ENCODE data around the gene CNIH3. TPM values are rescaled to one million over a fixed set of nuclear protein-coding genes. Genes with fewer than 3 reads are reported as not detected.

CNIH3 gene
- total and polyA plus RNA-seq, 2 donors (not counting 1 experiment from before 2014, with no cell fraction given) = 0.72 to 1.8 TPM

DNA sequence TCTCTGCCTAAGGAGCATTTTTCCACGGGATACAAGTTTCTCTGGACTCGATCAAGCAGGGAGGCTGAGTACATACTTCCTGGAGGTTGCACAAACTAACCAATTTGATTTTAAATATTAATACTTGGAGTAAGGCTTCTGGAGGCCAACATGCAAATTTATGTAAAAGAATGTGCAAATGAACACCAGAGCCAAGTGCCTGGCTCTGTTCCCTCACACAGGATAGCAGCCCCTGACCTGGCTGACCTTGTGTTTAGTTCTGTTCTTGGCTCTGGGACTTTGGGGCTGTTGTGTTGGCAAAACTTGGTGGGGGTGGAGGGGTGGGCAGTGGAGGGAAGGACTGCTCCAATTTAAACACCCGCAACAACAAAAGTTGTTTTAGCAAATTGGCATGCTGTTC is 34.2 kb downstream of the CNIH3 start:
- no peak overlapping the region for H3K9ac ChIP-seq (ENCODE audit: low read length)
- H3K27me3 ChIP-seq (replicated peaks in 1 of 4; ENCODE audit: control extremely low read depth in 1 of 4, control insufficient read depth in 3 of 4, insufficient read depth in 4 of 4, low read length in 3 of 4) = no peaks in the 10 kb centered on the region
- POLR2A ChIA-PET = no interaction called here
- H3K36me3 ChIP-seq (replicated peaks in 1 of 2; ENCODE audit: control extremely low read depth in 1 of 2, control insufficient read depth in 1 of 2, extremely low read depth in 1 of 2, insufficient read depth in 2 of 2, low read length in 1 of 2) = no peaks in the 10 kb centered on the region
- no peaks in the 10 kb centered on the region for H3K79me2 ChIP-seq (ENCODE audit: control insufficient read depth, insufficient read depth, low read length)
- TF ChIP-seq CTCF (IDR thresholded peaks at IDR 0.05) = no peak
- TF ChIP-seq EZH2 (IDR thresholded peaks at IDR 0.05; ENCODE audit: borderline replicate concordance, insufficient read depth, low read depth, low read length, poor library complexity, severe bottlenecking) = no peak
- Mint-ChIP-seq H3K27ac (no peak overlapping the region), H3K9me3 (ENCODE audit: insufficient read depth) (no peaks in the 10 kb centered on the region), H3K4me1 (no peaks in the 10 kb centered on the region), H3K4me3 (no peak overlapping the region), H3K27me3 (peaks cover 15% of the 10 kb centered on the region)
- CTCF ChIA-PET = no interaction called here
- no peaks in the 10 kb centered on the region for H4K20me1 ChIP-seq (ENCODE audit: control insufficient read depth, insufficient read depth, low read length, poor library complexity, severe bottlenecking)
- no peak overlapping the region for H2AFZ ChIP-seq (ENCODE audit: insufficient read depth, low read depth, low read length, poor library complexity, severe bottlenecking)
- no peaks in the 10 kb centered on the region for H3K4me1 ChIP-seq (ENCODE audit: control insufficient read depth in 2 of 2, insufficient read depth in 2 of 2, low read length in 2 of 2)
- H3K9me3 ChIP-seq (ENCODE audit: control extremely low read depth in 1 of 3, control insufficient read depth in 2 of 3, insufficient read depth in 1 of 3, low read length in 2 of 3) = no peaks in the 10 kb centered on the region
- no CpG with 5 or more reads among the region's 3 CpGs for WGBS (ENCODE audit: insufficient coverage)
- no peak overlapping the region for H3K27ac ChIP-seq (ENCODE audit: low read length in 2 of 2)
- intact Hi-C loops (cut with micrococcal nuclease) = no loop called here
- no peak overlapping the region for H3K4me2 ChIP-seq (replicated peaks; ENCODE audit: low read depth, low read length, poor library complexity, severe bottlenecking)
- ATAC-seq (ENCODE audit: low read depth) (no peak), DNase-seq (no peak)
- no peak overlapping the region for H3K4me3 ChIP-seq (ENCODE audit: control extremely low read depth in 1 of 5, extremely low read depth in 1 of 5, insufficient read depth in 1 of 5, low read depth in 2 of 5, low read length in 4 of 5)

DNA sequence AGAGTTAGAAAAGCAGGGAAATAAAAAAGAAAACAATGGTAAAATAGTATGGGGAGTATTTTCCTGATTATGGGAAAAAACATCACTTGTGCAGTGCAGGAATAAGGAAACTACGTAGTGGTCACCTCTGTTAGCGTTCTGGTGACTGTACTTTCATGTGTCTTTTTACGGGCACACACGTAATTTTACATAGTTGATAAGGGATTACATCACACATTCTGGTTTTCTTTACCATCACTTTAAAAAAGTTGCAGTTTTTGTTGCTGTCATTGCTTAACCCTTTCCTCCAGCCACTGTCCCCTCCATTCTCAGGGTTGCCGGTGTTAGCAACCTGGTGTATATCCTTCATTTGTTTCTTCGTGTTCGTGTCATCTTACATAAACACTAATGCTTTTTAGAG is 35.1 kb downstream of the CNIH3 start:
- 95% methylated on average over 4 of the region's 7 CpGs for whole genome bisulfite sequencing (ENCODE audit: insufficient coverage)
- no peaks in the 10 kb centered on the region for H4K20me1 ChIP-seq (ENCODE audit: control insufficient read depth, insufficient read depth, low read length, poor library complexity, severe bottlenecking)
- no peaks in the 10 kb centered on the region for H3K4me1 Mint-ChIP-seq
- ChIA-PET CTCF (no interaction called here), POLR2A (no interaction called here)
- intact Hi-C loops (cut with micrococcal nuclease) = no loop called here
- no peaks in the 10 kb centered on the region for H3K36me3 ChIP-seq (replicated peaks in 1 of 2; ENCODE audit: control extremely low read depth in 1 of 2, control insufficient read depth in 1 of 2, extremely low read depth in 1 of 2, insufficient read depth in 2 of 2, low read length in 1 of 2)
- H3K9me3 Mint-ChIP-seq (ENCODE audit: insufficient read depth) = no peaks in the 10 kb centered on the region
- TF ChIP-seq EZH2 (IDR thresholded peaks at IDR 0.05; ENCODE audit: borderline replicate concordance, insufficient read depth, low read depth, low read length, poor library complexity, severe bottlenecking) = no peak
- TF ChIP-seq CTCF (IDR thresholded peaks at IDR 0.05) = no peak
- H2AFZ ChIP-seq (ENCODE audit: insufficient read depth, low read depth, low read length, poor library complexity, severe bottlenecking) = no peak overlapping the region
- ATAC-seq (ENCODE audit: low read depth) = no peak
- no peak overlapping the region for H3K9ac ChIP-seq (ENCODE audit: low read length)
- no peak overlapping the region for H3K4me3 ChIP-seq (ENCODE audit: control extremely low read depth in 1 of 5, extremely low read depth in 1 of 5, insufficient read depth in 1 of 5, low read depth in 2 of 5, low read length in 4 of 5)
- no peak overlapping the region for H3K27ac Mint-ChIP-seq
- no peak overlapping the region for H3K4me2 ChIP-seq (replicated peaks; ENCODE audit: low read depth, low read length, poor library complexity, severe bottlenecking)
- H3K27ac ChIP-seq (ENCODE audit: low read length in 2 of 2) = no peak overlapping the region
- H3K79me2 ChIP-seq (ENCODE audit: control insufficient read depth, insufficient read depth, low read length) = no peaks in the 10 kb centered on the region
- H3K4me3 Mint-ChIP-seq = no peak overlapping the region
- DNase-seq = no peak
- no peaks in the 10 kb centered on the region for H3K4me1 ChIP-seq (ENCODE audit: control insufficient read depth in 2 of 2, insufficient read depth in 2 of 2, low read length in 2 of 2)
- H3K9me3 ChIP-seq (ENCODE audit: control extremely low read depth in 1 of 3, control insufficient read depth in 2 of 3, insufficient read depth in 1 of 3, low read length in 2 of 3) = no peaks in the 10 kb centered on the region
- H3K27me3 ChIP-seq (replicated peaks in 1 of 4; ENCODE audit: control extremely low read depth in 1 of 4, control insufficient read depth in 3 of 4, insufficient read depth in 4 of 4, low read length in 3 of 4) = no peaks in the 10 kb centered on the region
- peaks cover 23% of the 10 kb centered on the region for H3K27me3 Mint-ChIP-seq

All from B cell (primary cell).